IMR-90 (cell line): Measurements from ENCODE around the gene SCAF1. TPM values are rescaled to one million over a fixed set of nuclear protein-coding genes. Genes with fewer than 3 reads are reported as not detected.

ENCODE experiments used
- ATAC-seq: fragments of 200-7000 bp; cut with Tn5 transposase; 2 replicates; pipeline ENCODE4 v1.9.1; 2020; ENCODE audit warnings: low read depth, mild to moderate bottlenecking, moderate library complexity
- BruUV-seq: library from RNA; stranded (reverse); fragments of 400-500 nt; replicated peaks from 2 replicates; lab custom pipeline; 2021; lab: Mats Ljungman, UMichigan
- CTCF ChIA-PET: fragments of 300-600 bp; formaldehyde crosslinking; extraction: SDS; loops from one replicate; lab custom pipeline; 2021; ENCODE audit warnings: antibody characterized with exemption; lab: Yijun Ruan, JAX
- POLR2A ChIA-PET: fragments of 300-600 bp; sonication (Branson Sonifier 250); formaldehyde crosslinking; loops from one replicate; lab custom pipeline; 2022; ENCODE audit warnings: antibody characterized with exemption; ENCODE audit not compliant: unreplicated experiment; lab: Charles Lee
- DNase-seq: peaks from one replicate; pipeline ENCODE4 v3.0.0; 2013
- H2AFZ ChIP-seq: replicated peaks from 2 replicates; pipeline ENCODE3; 2013; ENCODE audit warnings: low read length, mild to moderate bottlenecking; ENCODE audit not compliant: poor library complexity
- H2AK5ac ChIP-seq: 2 replicates; pipeline ENCODE4 v1.6.1; 2013; ENCODE audit warnings: low read depth, low read length, inconsistent platforms
- H2AK9ac ChIP-seq: replicated peaks from 2 replicates; pipeline ENCODE3; 2013; ENCODE audit warnings: mild to moderate bottlenecking, low read depth, low read length, moderate library complexity; ENCODE audit not compliant: poor library complexity
- H2BK120ac ChIP-seq: 2 replicates; pipeline ENCODE4 v1.6.1; 2013; ENCODE audit warnings: low read depth, low read length, inconsistent platforms
- H2BK15ac ChIP-seq: 3 replicates; pipeline ENCODE4 v1.6.1; 2013; ENCODE audit warnings: low read depth, low read length, inconsistent platforms
- H2BK20ac ChIP-seq: 2 replicates; pipeline ENCODE4 v1.6.1; 2013; ENCODE audit warnings: low read depth, mild to moderate bottlenecking, inconsistent platforms, low read length, moderate library complexity
- H2BK5ac ChIP-seq: 2 replicates; pipeline ENCODE4 v1.6.1; 2013; ENCODE audit warnings: mild to moderate bottlenecking, low read depth, low read length, inconsistent platforms; ENCODE audit not compliant: poor library complexity, severe bottlenecking
- H3K14ac ChIP-seq: replicated peaks from 2 replicates; pipeline ENCODE4 v1.6.1; 2013; ENCODE audit warnings: low read depth, low read length, inconsistent platforms
- H3K18ac ChIP-seq: 2 replicates; pipeline ENCODE4 v1.6.1; 2013; ENCODE audit warnings: low read depth, low read length, control low read depth
- H3K23ac ChIP-seq: 2 replicates; pipeline ENCODE4 v1.6.1; 2013; ENCODE audit warnings: low read depth, low read length, inconsistent platforms
- H3K27ac ChIP-seq: 2 replicates; pipeline ENCODE4 v1.5.1; 2013; ENCODE audit warnings: mild to moderate bottlenecking, control low read depth, low read length; ENCODE audit not compliant: insufficient read depth
- H3K27me3 ChIP-seq: 2 replicates; pipeline ENCODE4 v1.6.1; 2013; ENCODE audit warnings: low read length; ENCODE audit not compliant: control insufficient read depth, insufficient read depth
- H3K36me3 ChIP-seq: 2 replicates; pipeline ENCODE4 v1.6.1; 2013; ENCODE audit warnings: low read length, mixed read lengths; ENCODE audit not compliant: control insufficient read depth, insufficient read depth
- H3K4ac ChIP-seq: 2 replicates; pipeline ENCODE4 v1.6.1; 2013; ENCODE audit warnings: low read depth, low read length, inconsistent platforms
- H3K4me1 ChIP-seq: 2 replicates; pipeline ENCODE4 v1.6.1; 2013; ENCODE audit warnings: low read length, mixed read lengths; ENCODE audit not compliant: control insufficient read depth, insufficient read depth
- H3K4me2 ChIP-seq: 2 replicates; pipeline ENCODE4 v1.6.1; 2013; ENCODE audit warnings: low read depth, mild to moderate bottlenecking, control low read depth, low read length, moderate library complexity
- H3K4me3 ChIP-seq: 2 replicates; pipeline ENCODE4 v1.5.1; 2013; ENCODE audit warnings: low read depth, mild to moderate bottlenecking, control low read depth, low read length, moderate library complexity; ENCODE audit not compliant: insufficient read depth
- H3K56ac ChIP-seq: 2 replicates; pipeline ENCODE4 v1.6.1; 2013; ENCODE audit warnings: low read length, inconsistent platforms; ENCODE audit not compliant: insufficient read depth; ENCODE audit errors: extremely low read depth
- H3K79me1 ChIP-seq, 2 experiments: 2 replicates each; pipeline ENCODE4 v1.6.1; 2013; ENCODE audit warnings: low read length in 2 of 2, inconsistent platforms in 1 of 2, low read depth in 1 of 2
- H3K9ac ChIP-seq: 2 replicates; pipeline ENCODE4 v1.6.1; 2013; ENCODE audit warnings: low read depth, low read length, control low read depth
- H3K9me1 ChIP-seq: 2 replicates; pipeline ENCODE4 v1.6.1; 2013; ENCODE audit warnings: low read length, inconsistent platforms; ENCODE audit not compliant: insufficient read depth
- H3K9me3 ChIP-seq: 2 replicates; pipeline ENCODE4 v1.6.1; 2013; ENCODE audit warnings: low read length; ENCODE audit not compliant: control insufficient read depth, insufficient read depth
- H4K20me1 ChIP-seq: 2 replicates; pipeline ENCODE4 v1.6.1; 2013; ENCODE audit warnings: low read length, inconsistent platforms; ENCODE audit not compliant: insufficient read depth
- H4K5ac ChIP-seq: 2 replicates; pipeline ENCODE4 v1.6.1; 2013; ENCODE audit warnings: mild to moderate bottlenecking, low read depth, low read length, control low read depth
- H4K8ac ChIP-seq, 2 experiments: 2 replicates each; pipeline ENCODE4 v1.6.1; 2013; ENCODE audit warnings: low read depth in 2 of 2, low read length in 2 of 2, control low read depth in 1 of 2, inconsistent platforms in 1 of 2
- H4K91ac ChIP-seq: 2 replicates; pipeline ENCODE4 v1.6.1; 2013; ENCODE audit warnings: low read depth, low read length, inconsistent platforms; ENCODE audit not compliant: insufficient read depth
- CEBPB ChIP-seq: IDR thresholded peaks from 2 replicates; pipeline ENCODE4 v1.6.1; 2012; ENCODE audit warnings: low read depth, low read length, improper control_type of control experiment
- CHD1 ChIP-seq: IDR thresholded peaks from 2 replicates; pipeline ENCODE4 v1.6.1; 2012; ENCODE audit warnings: low read depth, low read length, improper control_type of control experiment
- MAFK ChIP-seq: IDR thresholded peaks from 2 replicates; pipeline ENCODE4 v1.6.1; 2012; ENCODE audit warnings: low read depth, low read length, improper control_type of control experiment
- MAZ ChIP-seq: IDR thresholded peaks from 2 replicates; pipeline ENCODE4 v1.6.1; 2012; ENCODE audit warnings: low read depth, mild to moderate bottlenecking, low read length, improper control_type of control experiment, moderate library complexity, borderline replicate concordance
- MXI1 ChIP-seq: IDR thresholded peaks from 2 replicates; pipeline ENCODE4 v1.6.1; 2012; ENCODE audit warnings: low read depth, mild to moderate bottlenecking, low read length, moderate library complexity, borderline replicate concordance
- NFE2L2 ChIP-seq: fragments of 150-350 bp; IDR thresholded peaks from 2 replicates; pipeline ENCODE4 v1.6.1; 2016; ENCODE audit warnings: low read depth, mild to moderate bottlenecking, low read length
- POLR2A ChIP-seq: IDR thresholded peaks from 2 replicates; pipeline ENCODE4 v1.6.1; 2012; ENCODE audit warnings: mild to moderate bottlenecking, low read depth, low read length
- RAD21 ChIP-seq: IDR thresholded peaks from 2 replicates; pipeline ENCODE4 v1.6.1; 2012; ENCODE audit warnings: low read length, improper control_type of control experiment
- RCOR1 ChIP-seq: IDR thresholded peaks from 2 replicates; pipeline ENCODE4 v1.6.1; 2012; ENCODE audit warnings: mild to moderate bottlenecking, low read length, improper control_type of control experiment; ENCODE audit not compliant: insufficient replicate concordance
- RFX5 ChIP-seq: IDR thresholded peaks from 2 replicates; pipeline ENCODE4 v1.8.0; 2012; ENCODE audit warnings: low read depth, mild to moderate bottlenecking, low read length, moderate library complexity
- SMC3 ChIP-seq: fragments of 150-350 bp; IDR thresholded peaks from 2 replicates; pipeline ENCODE4 v1.6.1; 2016; ENCODE audit warnings: low read depth, mild to moderate bottlenecking, antibody characterized with exemption, low read length, moderate library complexity
- WGBS, 2 experiments: methylation state at CpG; one replicate each; pipeline versions ENCODE4 v1.1.5 to v1.1.7; 2013; ENCODE audit warnings: missing lambda C conversion rate in 2 of 2; ENCODE audit not compliant: insufficient read length in 1 of 2; ENCODE audit errors: extremely low coverage in 2 of 2; 5-methylcytosine and 5-hydroxymethylcytosine counted together
- dilution Hi-C: fragments of 300-500 bp; cut with HindIII; formaldehyde crosslinking; loops from one replicate; pipeline ENCODE4 v1.14.3; 2018; ENCODE audit warnings: low sequenced_read_pairs; ENCODE audit not compliant: unreplicated experiment
- in situ Hi-C: fragments of 300-500 bp; cut with MboI; formaldehyde crosslinking; loops from 3 replicates; pipeline ENCODE4 v1.14.3; 2019; ENCODE audit warnings: low sequenced_read_pairs, inconsistent platforms, mixed read lengths
- intact Hi-C: fragments of 100-400 bp; cut with micrococcal nuclease; formaldehyde crosslinking; loops from 2 replicates; pipeline ENCODE4 v1.10.0; 2022
- polyA plus RNA-seq, 3 experiments: library from polyadenylated mRNA; depleted of rRNA; stranded (reverse); fragments of >200 nt; gene quantifications; 2 replicates each; pipeline ENCODE4 v1.2.3, GENCODE V29; 2012; ENCODE audit warnings: low replicate concordance in 1 of 3
- total RNA-seq: library from RNA; depleted of rRNA; stranded (reverse); fragments of >200 nt; gene quantifications from 2 replicates; pipeline ENCODE4 v1.2.3, GENCODE V29; 2012
- TF ChIP-seq, protein P1 (sequence below): conservative IDR thresholded peaks from 2 replicates; pipeline ENCODE4 v1.5.1; 2012; ENCODE audit warnings: mild to moderate bottlenecking, low read depth, low read length, improper control_type of control experiment
- TF ChIP-seq, protein P2 (sequence below): fragments of 150-350 bp; IDR thresholded peaks from 2 replicates; pipeline ENCODE4 v1.6.1; 2017; ENCODE audit warnings: mild to moderate bottlenecking, antibody characterized with exemption, low read length, low read depth
- TF ChIP-seq, protein P3 (sequence below): fragments of 150-350 bp; IDR thresholded peaks from 2 replicates; pipeline ENCODE4 v1.6.1; 2016; ENCODE audit warnings: low read depth, mild to moderate bottlenecking, low read length, moderate library complexity, borderline replicate concordance

The SCAF1 gene
- total and polyA plus RNA-seq, 2 of the 4 experiments (the other 2 are of a cell fraction): 2.2 to 14.8 TPM

DNA sequence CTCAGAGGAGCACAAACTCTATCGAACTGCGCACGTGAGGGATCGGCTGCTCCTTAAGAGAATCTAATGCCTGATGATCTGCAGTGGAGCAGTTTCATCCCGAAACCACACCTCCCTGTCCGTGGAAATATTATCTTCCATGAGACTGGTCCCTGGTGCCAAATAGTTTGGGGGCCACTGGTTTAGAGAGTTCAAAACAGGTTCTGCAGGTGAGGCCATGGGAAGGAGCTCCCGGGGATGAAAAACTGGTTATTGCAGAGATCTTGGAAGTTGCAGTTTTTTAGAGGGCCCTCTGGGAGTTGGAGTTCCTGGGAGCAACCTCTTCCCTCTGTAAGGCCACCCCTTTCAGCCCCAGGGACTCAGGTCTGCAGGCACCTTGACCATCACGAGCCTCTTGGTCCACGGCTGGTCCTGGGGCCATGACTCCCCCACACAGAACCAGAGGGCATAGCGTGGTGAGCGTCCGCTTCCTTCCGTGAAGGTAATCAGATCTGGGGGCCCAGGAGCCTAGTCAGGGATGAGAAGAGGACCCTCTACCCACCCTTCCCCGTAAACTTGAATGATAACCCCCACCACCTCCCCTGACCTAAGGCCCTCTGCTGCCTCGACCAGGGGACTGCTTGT lies 18.4 kb downstream of the SCAF1 start:
- no peak overlapping the region for H3K23ac ChIP-seq
- no TSS peak for BruUV-seq
- H3K4ac ChIP-seq: no peak overlapping the region
- ATAC-seq (no peak), DNase-seq (no peak)
- no peak overlapping the region for H4K91ac ChIP-seq
- no peak overlapping the region for H3K4me3 ChIP-seq
- no peak overlapping the region for H2BK120ac ChIP-seq
- H3K27me3 ChIP-seq: no peaks in the 10 kb centered on the region
- H3K14ac ChIP-seq: no peak overlapping the region
- H3K56ac ChIP-seq: no peak overlapping the region
- ChIA-PET POLR2A (no interaction called here), CTCF (no interaction called here)
- no peak overlapping the region for H3K27ac ChIP-seq
- intact Hi-C loops (no loop called here), dilution Hi-C loops (no loop called here), in situ Hi-C loops (loop anchor here (10.0 kb wide), 1 partner anchor 166 kb away; the partner anchor contains the start of gene RPS11)
- peaks cover 4% of the 10 kb centered on the region for H3K4me1 ChIP-seq
- peaks cover 3% of the 10 kb centered on the region; the same call in 1 of the 2 replicates for H3K9me1 ChIP-seq
- no peak overlapping the region for H4K5ac ChIP-seq
- H3K9ac ChIP-seq: no peak overlapping the region
- H3K4me2 ChIP-seq: no peak overlapping the region
- H2AK9ac ChIP-seq: no peak overlapping the region
- 100% methylated on average over 1 of the region's 15 CpGs; no CpG with 5 or more reads in 1 of the 2 experiments for WGBS, 2 experiments
- TF ChIP-seq RCOR1 (no peak), CEBPB (no peak), RFX5 (no peak), MAZ (no peak), CHD1 (no peak), MAFK (no peak), RAD21 (no peak), POLR2A (no peak), MXI1 (no peak), NFE2L2 (no peak), SMC3 (no peak)
- TF ChIP-seq, protein P1, sequence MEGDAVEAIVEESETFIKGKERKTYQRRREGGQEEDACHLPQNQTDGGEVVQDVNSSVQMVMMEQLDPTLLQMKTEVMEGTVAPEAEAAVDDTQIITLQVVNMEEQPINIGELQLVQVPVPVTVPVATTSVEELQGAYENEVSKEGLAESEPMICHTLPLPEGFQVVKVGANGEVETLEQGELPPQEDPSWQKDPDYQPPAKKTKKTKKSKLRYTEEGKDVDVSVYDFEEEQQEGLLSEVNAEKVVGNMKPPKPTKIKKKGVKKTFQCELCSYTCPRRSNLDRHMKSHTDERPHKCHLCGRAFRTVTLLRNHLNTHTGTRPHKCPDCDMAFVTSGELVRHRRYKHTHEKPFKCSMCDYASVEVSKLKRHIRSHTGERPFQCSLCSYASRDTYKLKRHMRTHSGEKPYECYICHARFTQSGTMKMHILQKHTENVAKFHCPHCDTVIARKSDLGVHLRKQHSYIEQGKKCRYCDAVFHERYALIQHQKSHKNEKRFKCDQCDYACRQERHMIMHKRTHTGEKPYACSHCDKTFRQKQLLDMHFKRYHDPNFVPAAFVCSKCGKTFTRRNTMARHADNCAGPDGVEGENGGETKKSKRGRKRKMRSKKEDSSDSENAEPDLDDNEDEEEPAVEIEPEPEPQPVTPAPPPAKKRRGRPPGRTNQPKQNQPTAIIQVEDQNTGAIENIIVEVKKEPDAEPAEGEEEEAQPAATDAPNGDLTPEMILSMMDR: no peak
- TF ChIP-seq, protein P2, sequence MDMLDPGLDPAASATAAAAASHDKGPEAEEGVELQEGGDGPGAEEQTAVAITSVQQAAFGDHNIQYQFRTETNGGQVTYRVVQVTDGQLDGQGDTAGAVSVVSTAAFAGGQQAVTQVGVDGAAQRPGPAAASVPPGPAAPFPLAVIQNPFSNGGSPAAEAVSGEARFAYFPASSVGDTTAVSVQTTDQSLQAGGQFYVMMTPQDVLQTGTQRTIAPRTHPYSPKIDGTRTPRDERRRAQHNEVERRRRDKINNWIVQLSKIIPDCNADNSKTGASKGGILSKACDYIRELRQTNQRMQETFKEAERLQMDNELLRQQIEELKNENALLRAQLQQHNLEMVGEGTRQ: no peak
- TF ChIP-seq, protein P3, sequence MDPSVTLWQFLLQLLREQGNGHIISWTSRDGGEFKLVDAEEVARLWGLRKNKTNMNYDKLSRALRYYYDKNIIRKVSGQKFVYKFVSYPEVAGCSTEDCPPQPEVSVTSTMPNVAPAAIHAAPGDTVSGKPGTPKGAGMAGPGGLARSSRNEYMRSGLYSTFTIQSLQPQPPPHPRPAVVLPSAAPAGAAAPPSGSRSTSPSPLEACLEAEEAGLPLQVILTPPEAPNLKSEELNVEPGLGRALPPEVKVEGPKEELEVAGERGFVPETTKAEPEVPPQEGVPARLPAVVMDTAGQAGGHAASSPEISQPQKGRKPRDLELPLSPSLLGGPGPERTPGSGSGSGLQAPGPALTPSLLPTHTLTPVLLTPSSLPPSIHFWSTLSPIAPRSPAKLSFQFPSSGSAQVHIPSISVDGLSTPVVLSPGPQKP: no peak
- no peak overlapping the region for H3K18ac ChIP-seq
- no peak overlapping the region for H2AK5ac ChIP-seq
- H3K36me3 ChIP-seq: peaks cover 62% of the 10 kb centered on the region
- no peaks in the 10 kb centered on the region for H3K9me3 ChIP-seq
- H4K20me1 ChIP-seq: peaks cover 27% of the 10 kb centered on the region
- no peak overlapping the region for H4K8ac ChIP-seq
- H3K79me1 ChIP-seq: peaks cover 11 to 54% of the 10 kb centered on the region in 2 experiments; a peak in 3 of 4 replicates
- H2AFZ ChIP-seq: no peak overlapping the region
- H2BK5ac ChIP-seq: no peak overlapping the region
- no peak overlapping the region for H2BK15ac ChIP-seq
- H2BK20ac ChIP-seq: no peak overlapping the region
